ENCODE measurements around the gene ABCF2.

- TF ChIP-seq PBX3 (IDR thresholded peaks at IDR 0.05; ENCODE audit: insufficient replicate concordance, low read depth, low read length) = no peak
- no peak for TF ChIP-seq RCOR1 (conservative IDR thresholded peaks at IDR 0.05; ENCODE audit: low read depth, low read length)
- TF ChIP-seq, protein P1, sequence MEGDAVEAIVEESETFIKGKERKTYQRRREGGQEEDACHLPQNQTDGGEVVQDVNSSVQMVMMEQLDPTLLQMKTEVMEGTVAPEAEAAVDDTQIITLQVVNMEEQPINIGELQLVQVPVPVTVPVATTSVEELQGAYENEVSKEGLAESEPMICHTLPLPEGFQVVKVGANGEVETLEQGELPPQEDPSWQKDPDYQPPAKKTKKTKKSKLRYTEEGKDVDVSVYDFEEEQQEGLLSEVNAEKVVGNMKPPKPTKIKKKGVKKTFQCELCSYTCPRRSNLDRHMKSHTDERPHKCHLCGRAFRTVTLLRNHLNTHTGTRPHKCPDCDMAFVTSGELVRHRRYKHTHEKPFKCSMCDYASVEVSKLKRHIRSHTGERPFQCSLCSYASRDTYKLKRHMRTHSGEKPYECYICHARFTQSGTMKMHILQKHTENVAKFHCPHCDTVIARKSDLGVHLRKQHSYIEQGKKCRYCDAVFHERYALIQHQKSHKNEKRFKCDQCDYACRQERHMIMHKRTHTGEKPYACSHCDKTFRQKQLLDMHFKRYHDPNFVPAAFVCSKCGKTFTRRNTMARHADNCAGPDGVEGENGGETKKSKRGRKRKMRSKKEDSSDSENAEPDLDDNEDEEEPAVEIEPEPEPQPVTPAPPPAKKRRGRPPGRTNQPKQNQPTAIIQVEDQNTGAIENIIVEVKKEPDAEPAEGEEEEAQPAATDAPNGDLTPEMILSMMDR (IDR thresholded peaks at IDR 0.05 in 2 of 3, conservative IDR thresholded peaks at IDR 0.05 in 1 of 3; ENCODE audit: control insufficient read depth in 2 of 3, extremely low read depth in 1 of 3, insufficient read depth in 1 of 3, low read depth in 3 of 3, low read length in 3 of 3) = no peak
- TF ChIP-seq EGR1 (IDR thresholded peaks at IDR 0.05; ENCODE audit: borderline replicate concordance in 1 of 2, low read depth in 2 of 2, low read length in 2 of 2) = no peak
- TF ChIP-seq TAF1 (IDR thresholded peaks at IDR 0.05; ENCODE audit: borderline replicate concordance, low read depth, low read length) = no peak
- no peak for TF ChIP-seq SIN3A (IDR thresholded peaks at IDR 0.05; ENCODE audit: low read depth, low read length)
- no peak for TF ChIP-seq IRF3 (IDR thresholded peaks at IDR 0.05)
- TF ChIP-seq EP300 (IDR thresholded peaks at IDR 0.05; ENCODE audit: borderline replicate concordance in 1 of 2, control insufficient read depth in 1 of 2, low read depth in 2 of 2, low read length in 2 of 2) = no peak
- no peak for TF ChIP-seq POLR2A (IDR thresholded peaks at IDR 0.05; ENCODE audit: low read depth, low read length)
- TF ChIP-seq SMC3 (IDR thresholded peaks at IDR 0.05; ENCODE audit: borderline replicate concordance, low read length) = no peak
- TF ChIP-seq BACH1 (IDR thresholded peaks at IDR 0.05; ENCODE audit: borderline replicate concordance) = no peak
- TF ChIP-seq, protein P2, sequence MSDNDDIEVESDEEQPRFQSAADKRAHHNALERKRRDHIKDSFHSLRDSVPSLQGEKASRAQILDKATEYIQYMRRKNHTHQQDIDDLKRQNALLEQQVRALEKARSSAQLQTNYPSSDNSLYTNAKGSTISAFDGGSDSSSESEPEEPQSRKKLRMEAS (IDR thresholded peaks at IDR 0.05; ENCODE audit: low read depth, low read length) = no peak
Observed at GRCh38 chr7:151198945-151199848, 27.8 kb downstream of the ABCF2 start.
